Ascending aorta (tissue), 2 donors: ENCODE measurements around the gene MIGA1. TPM values are rescaled to one million over a fixed set of nuclear protein-coding genes. Genes with fewer than 3 reads are reported as not detected.
A peak's percentile ranks its signal among the peaks of the same experiment; 100 is the strongest.

Source experiments
- DNase-seq, 2 donors: peaks; one replicate each; pipeline ENCODE4 v3.0.0-alpha.2; 2019; ENCODE audit warnings: low spot score in 2 of 2
- H3K27ac ChIP-seq, 2 donors: fragments of 200-600 bp; sonication (generic); one replicate each; pipeline ENCODE4 v1.5.1; 2016 to 2017; ENCODE audit warnings: mild to moderate bottlenecking in 1 of 2
- H3K27me3 ChIP-seq: fragments of 200-600 bp; sonication (generic); one replicate; pipeline ENCODE4 v1.5.1; 2017
- H3K36me3 ChIP-seq, 2 donors: fragments of 200-600 bp; sonication (generic); one replicate each; pipeline ENCODE4 v1.5.1; 2016
- H3K4me1 ChIP-seq, 2 donors: fragments of 200-600 bp; sonication (generic); one replicate each; pipeline ENCODE4 v1.5.1; 2016 to 2017; ENCODE audit warnings: mild to moderate bottlenecking in 1 of 2
- H3K4me3 ChIP-seq, 2 donors: fragments of 200-600 bp; sonication (generic); one replicate each; pipeline ENCODE4 v1.5.1; 2016 to 2017; ENCODE audit warnings: mild to moderate bottlenecking in 1 of 2
- H3K9me3 ChIP-seq, 2 donors: fragments of 200-600 bp; sonication (generic); one replicate each; pipeline ENCODE4 v1.5.1; 2016
- intact Hi-C: fragments of 100-400 bp; cut with DNase I; formaldehyde crosslinking; loops from one replicate; pipeline ENCODE4 v1.15.1; 2023
- total RNA-seq: library from RNA; depleted of rRNA; stranded (reverse); fragments of >200 nt; gene quantifications from one replicate; pipeline ENCODE4 v1.1.0, GENCODE V29; 2016
- TF ChIP-seq, protein P1 (sequence below), 3 experiments: fragments of 200-600 bp in 2 of 3; fragments of 450-650 bp in 1 of 3; sonication (generic) in 2 of 3; IDR thresholded peaks; one replicate each; pipeline ENCODE4 v1.5.1; 2016 to 2019; ENCODE audit warnings: antibody characterized with exemption in 3 of 3, mild to moderate bottlenecking in 1 of 3, moderate library complexity in 1 of 3

MIGA1 gene
- total RNA-seq, 1 donor from 2014 or later: 13.1 TPM

- DNase-seq: no peak
- Histone ChIP-seq H3K36me3 (peaks cover 0 to 9% of the 10 kb centered on the region in 2 donors), H3K4me1 (peaks cover 0 to 3% of the 10 kb centered on the region in 2 donors), H3K27me3 (no peaks in the 10 kb centered on the region), H3K27ac (no peak overlapping the region), H3K9me3 (no peaks in the 10 kb centered on the region), H3K4me3 (no peak overlapping the region)
- TF ChIP-seq, protein P1, sequence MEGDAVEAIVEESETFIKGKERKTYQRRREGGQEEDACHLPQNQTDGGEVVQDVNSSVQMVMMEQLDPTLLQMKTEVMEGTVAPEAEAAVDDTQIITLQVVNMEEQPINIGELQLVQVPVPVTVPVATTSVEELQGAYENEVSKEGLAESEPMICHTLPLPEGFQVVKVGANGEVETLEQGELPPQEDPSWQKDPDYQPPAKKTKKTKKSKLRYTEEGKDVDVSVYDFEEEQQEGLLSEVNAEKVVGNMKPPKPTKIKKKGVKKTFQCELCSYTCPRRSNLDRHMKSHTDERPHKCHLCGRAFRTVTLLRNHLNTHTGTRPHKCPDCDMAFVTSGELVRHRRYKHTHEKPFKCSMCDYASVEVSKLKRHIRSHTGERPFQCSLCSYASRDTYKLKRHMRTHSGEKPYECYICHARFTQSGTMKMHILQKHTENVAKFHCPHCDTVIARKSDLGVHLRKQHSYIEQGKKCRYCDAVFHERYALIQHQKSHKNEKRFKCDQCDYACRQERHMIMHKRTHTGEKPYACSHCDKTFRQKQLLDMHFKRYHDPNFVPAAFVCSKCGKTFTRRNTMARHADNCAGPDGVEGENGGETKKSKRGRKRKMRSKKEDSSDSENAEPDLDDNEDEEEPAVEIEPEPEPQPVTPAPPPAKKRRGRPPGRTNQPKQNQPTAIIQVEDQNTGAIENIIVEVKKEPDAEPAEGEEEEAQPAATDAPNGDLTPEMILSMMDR (IDR thresholded peaks at IDR 0.05): no peak
- intact Hi-C loops: no loop called here
These were observed 70.6 kb downstream of the MIGA1 start for GRCh38 chr1:77850082-77850481.

DNA sequence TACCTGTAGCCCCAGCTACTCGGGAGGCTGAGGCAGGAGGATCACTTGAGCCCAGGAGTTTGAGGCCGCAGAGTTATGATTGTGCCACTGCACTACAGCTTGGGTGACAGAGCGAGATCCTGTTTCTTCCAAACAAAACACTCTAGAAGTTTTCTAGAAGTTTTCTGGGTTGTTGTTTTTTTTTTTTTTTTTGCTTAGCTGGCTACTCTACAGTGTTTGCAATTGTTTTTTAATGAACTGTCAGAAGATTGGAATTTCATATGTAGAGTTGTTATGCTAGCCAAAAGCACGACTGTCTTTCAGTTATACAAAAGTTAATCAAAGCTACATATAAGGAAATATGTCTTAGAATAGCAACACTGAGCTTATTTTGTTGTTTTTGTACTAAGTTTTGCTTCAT is 78.1 kb downstream of the MIGA1 start:
- intact Hi-C loops: no loop called here
- peaks cover 0 to 8% of the 10 kb centered on the region in 2 donors for H3K9me3 ChIP-seq
- TF ChIP-seq, protein P1 (IDR thresholded peaks at IDR 0.05): no peak
- H3K36me3 ChIP-seq: peaks cover 0 to 17% of the 10 kb centered on the region in 2 donors
- no peaks in the 10 kb centered on the region for H3K27me3 ChIP-seq
- peak overlapping the region; percentile 1 to 42 for H3K27ac ChIP-seq
- H3K4me3 ChIP-seq: no peak overlapping the region
- peaks cover 0 to 11% of the 10 kb centered on the region in 2 donors for H3K4me1 ChIP-seq
- DNase-seq: no peak

DNA sequence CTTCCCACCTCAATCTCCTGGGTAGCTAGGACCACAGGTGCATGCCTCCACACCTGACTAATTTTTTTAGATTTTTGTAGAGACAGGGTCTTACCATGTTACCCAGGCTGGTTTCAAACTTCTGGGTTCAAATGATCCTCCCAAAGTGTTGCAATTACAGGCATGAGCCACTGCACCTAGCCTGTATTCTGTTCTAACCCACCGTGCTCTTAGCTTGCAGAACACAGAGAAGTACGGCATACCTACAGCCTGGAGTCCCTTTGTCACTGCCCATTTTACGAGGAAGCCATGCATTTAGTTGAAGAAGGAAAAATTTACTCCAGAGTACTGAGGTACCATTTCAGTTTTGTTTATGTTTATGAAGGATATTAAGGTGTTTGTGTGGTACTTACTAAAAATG is 79.3 kb downstream of the MIGA1 start:
- no peaks in the 10 kb centered on the region for H3K27me3 ChIP-seq
- peaks cover 0 to 16% of the 10 kb centered on the region in 2 donors for H3K36me3 ChIP-seq
- H3K4me1 ChIP-seq: peaks cover 0 to 11% of the 10 kb centered on the region in 2 donors
- intact Hi-C loops: no loop called here
- H3K4me3 ChIP-seq: no peak overlapping the region
- peaks cover 0 to 8% of the 10 kb centered on the region in 2 donors for H3K9me3 ChIP-seq
- TF ChIP-seq, protein P1 (IDR thresholded peaks at IDR 0.05): no peak
- H3K27ac ChIP-seq: no peak overlapping the region
- no peak for DNase-seq

DNA sequence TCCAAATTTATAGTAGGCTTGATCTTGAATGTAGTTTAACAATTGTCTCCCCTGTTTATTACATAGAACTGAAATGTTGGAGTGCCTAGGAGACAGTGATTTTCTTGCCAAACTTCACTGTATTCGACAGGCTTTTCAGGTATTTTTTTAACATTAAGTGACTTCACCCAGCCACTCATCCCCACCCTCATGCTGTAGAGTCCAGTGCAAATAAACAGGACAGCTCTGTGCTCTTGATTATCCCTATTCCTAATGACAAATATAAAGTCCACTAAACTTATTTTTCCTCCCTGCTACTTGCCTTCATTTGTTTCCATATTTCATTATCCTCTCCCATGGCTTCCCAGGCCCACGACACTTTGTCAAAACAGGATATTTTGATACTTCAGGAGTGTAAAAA is 79.8 kb downstream of the MIGA1 start:
- Histone ChIP-seq H3K36me3 (peaks cover 2 to 16% of the 10 kb centered on the region in 2 donors), H3K9me3 (peaks cover 0 to 8% of the 10 kb centered on the region in 2 donors), H3K4me1 (peaks cover 0 to 11% of the 10 kb centered on the region in 2 donors), H3K27ac (no peak overlapping the region), H3K27me3 (no peaks in the 10 kb centered on the region), H3K4me3 (no peak overlapping the region)
- TF ChIP-seq, protein P1 (IDR thresholded peaks at IDR 0.05): no peak
- DNase-seq: no peak
- intact Hi-C loops: no loop called here

DNA sequence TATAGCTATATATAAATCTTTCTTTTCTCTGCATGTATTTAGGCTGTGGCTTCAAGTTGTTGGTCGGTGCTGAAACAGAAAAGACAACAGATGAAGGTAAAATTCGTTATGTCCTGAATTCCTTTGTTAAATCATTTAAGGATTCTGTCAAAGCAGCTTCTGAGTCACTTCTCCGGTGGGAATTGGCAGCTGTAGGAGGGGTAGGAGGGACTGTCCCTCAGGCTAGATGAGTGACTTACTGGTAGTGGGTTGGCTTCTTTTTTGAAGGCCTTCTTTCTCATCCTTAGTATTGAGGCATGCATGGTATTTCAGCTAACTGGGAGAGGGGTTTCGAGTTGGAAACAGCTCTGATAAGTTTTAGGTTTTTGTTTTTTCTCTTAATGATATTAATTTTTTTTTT is 86.8 kb downstream of the MIGA1 start:
- Histone ChIP-seq H3K36me3 (peaks cover 15 to 30% of the 10 kb centered on the region in 2 donors), H3K4me1 (no peaks in the 10 kb centered on the region), H3K4me3 (no peak overlapping the region), H3K9me3 (no peaks in the 10 kb centered on the region), H3K27ac (no peak overlapping the region), H3K27me3 (no peaks in the 10 kb centered on the region)
- intact Hi-C loops: no loop called here
- DNase-seq: no peak
- TF ChIP-seq, protein P1 (IDR thresholded peaks at IDR 0.05): no peak

- H3K4me3 ChIP-seq: no peak overlapping the region
- intact Hi-C loops: no loop called here
- H3K27me3 ChIP-seq: no peaks in the 10 kb centered on the region
- peaks cover 6 to 7% of the 10 kb centered on the region in 2 donors for H3K36me3 ChIP-seq
- H3K4me1 ChIP-seq: no peaks in the 10 kb centered on the region
- DNase-seq: no peak
- TF ChIP-seq, protein P1 (IDR thresholded peaks at IDR 0.05): no peak
- no peaks in the 10 kb centered on the region for H3K9me3 ChIP-seq
- H3K27ac ChIP-seq: no peak overlapping the region
These were observed 93.2 kb downstream of the MIGA1 start for GRCh38 chr1:77872645-77873044.
